Kidney glomerular epithelial cell (primary cell): ENCODE data around the gene KHSRP.

Experiments used
- DNase-seq: peaks from one replicate; lab custom pipeline; 2025; lab: John Stamatoyannopoulos, UW

The KHSRP gene

DNA sequence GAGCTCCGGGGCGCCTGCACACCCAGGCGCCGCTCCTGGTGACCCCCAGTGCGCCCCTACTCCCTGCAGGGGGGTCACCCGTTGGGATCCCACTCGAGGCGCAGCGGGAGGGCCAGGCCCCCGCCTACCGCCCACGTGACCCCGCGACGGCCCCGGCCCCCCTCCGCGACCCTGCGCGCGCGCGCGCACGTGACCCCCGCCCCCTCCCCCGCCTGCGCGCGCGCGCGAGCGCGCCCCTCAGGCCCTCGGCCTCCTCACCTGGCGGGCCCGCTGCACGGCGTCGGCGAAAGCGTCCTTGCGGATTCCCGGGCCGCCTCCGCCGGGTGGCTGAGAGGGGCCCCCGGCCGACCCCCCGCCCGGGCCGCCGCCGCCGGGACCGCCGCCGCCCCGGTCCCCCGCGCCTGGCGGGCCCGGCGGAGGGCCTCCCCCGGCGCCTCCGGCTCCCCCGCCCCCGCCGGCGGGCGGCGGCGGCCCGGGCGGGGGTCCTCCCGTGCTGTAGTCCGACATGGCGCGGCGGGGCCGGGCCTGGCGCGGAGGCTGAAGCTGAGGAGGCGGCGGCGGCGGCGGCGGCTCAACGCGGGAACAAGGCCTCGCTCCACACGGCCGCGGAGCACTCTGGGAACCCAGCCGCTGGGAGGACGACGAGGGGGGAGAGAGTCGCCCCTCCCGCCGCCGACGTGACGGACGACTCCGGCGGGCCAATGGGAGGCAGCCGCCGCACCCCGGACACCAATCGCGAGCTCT, at the start of gene KHSRP:
Gene KHSRP (minus strand): TSS at position 617 of the 744 bp plus-strand sequence. CDS start 110 bp downstream, at position 507.
- DNase-seq: no peak

DNA sequence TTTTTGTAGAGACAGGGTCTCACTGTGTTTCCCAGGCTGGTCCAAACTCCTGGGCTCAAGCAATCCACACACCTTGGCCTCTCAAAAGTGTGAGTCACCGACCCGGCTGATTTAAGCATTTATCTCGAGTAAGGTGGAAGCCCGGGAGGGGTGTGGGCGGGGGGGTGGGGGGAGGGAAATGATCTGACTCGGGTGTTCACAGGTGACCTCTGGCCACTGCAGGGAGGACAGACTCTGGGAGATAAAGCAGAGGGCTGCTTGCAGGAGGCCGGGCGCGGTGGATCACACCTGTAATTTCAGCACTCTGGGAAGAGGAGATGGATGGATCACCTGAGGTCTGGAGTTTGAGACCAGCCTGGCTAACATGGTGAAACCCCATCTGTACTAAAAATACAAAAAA, 49.0 kb upstream of the KHSRP start:
- DNase-seq: no peak

DNA sequence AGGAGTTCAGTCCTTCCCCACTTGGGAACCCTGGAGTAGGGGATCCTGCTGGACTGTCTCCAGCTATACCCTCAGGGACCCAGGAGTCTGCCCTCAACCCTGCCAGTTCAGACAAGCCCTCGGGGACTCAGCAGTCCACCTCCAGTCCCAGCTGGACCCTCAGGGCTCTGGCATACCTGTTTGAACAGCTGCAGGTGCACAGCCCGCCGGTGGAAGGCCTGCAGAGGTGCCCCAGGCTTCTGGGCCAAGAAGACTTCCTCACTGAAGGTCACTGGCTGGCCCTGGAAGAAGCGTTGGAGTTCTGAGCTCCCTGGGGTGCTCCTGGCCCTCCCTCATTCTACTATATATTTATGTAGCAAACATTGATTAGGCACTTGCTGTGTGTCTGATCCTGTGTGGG, 48.1 kb upstream of the KHSRP start:
- DNase-seq: no peak

GRCh38 chr19:6471076-6471475, 46.5 kb upstream of the KHSRP start:
- no peak for DNase-seq

DNA sequence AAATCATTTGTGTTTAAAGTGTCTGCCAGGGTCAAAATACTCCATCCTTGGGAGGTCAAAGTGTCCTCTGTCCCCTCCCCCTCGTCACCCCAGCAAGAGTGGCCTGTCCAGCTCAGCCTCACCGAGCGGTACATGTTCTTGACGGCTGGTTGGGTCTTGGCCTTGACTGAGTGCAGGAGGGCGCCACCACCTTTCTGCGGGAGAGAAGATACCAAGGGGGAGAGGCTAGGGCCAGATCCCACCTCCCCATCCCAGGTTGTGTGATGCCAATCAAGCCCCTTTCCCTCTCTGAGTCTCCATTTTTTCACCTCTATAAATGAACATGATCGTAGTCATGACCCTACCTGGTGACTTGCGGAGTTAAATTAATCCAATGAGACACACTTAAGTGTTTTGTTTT, 45.6 kb upstream of the KHSRP start:
- no peak for DNase-seq

DNA sequence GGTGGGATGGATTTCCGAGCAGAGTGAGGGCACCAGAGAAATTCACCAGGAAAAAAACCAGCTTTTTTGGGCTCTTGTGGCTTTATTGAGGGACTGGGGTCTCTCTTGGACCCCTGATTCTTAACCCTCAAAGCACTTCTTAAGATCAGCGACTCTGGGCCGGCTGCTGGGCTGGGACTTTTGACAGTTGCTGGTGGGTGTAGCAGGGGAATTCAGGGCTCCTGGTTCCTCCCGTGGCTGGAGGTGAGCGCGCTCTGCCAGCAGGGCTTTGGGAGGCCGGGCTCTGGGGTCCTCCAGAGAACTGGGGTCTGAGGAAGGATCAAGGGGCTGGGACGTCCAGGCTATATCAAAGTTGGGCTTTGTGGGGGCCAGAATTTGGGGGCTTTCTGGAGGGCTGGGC, 42.8 kb upstream of the KHSRP start:
- no peak for DNase-seq

DNA sequence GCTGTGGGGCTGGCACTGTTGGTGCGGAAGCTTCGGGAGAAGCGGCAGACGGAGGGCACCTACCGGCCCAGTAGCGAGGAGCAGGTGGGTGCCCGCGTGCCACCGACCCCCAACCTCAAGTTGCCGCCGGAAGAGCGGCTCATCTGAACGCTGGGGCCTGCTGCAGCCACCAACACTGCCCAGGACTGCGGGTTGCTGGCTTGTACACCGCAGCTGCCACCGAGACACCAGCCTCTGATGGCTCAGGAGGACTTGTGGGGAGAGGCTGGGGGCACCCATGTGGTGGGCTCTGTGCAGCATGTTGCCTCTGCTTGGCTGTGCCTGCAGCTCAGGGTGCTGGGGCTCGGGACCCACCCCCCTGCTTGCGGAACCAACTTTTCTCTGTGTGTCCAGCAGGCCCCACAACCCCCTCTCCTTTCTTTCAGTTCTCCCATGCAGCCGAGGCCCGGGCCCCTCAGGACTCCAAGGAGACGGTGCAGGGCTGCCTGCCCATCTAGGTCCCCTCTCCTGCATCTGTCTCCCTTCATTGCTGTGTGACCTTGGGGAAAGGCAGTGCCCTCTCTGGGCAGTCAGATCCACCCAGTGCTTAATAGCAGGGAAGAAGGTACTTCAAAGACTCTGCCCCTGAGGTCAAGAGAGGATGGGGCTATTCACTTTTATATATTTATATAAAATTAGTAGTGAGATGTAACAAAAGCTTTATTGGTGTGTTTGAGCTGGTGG, 42.1 kb upstream of the KHSRP start:
- DNase-seq: no peak

DNA sequence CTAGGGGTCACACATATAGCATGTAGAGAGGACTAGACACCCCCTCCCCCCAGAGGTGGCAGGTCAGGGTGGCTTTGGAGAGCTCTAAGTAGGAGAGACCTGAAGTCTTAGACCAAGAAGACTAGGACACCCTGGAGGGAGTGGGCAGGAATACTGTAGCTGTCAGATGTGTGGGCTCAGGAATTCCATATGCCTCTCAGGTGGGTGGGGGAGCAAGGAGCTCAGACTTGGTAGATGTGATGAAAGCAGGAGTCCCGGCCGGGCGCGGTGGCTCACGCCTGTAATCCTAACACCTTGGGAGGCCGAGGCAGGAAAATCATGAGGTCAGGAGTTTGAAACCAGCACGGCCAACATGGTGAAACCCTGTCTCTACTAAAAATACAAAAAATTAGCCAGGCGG, 41.1 kb upstream of the KHSRP start:
- no peak for DNase-seq

GRCh38 chr19:6465006-6465405, 40.4 kb upstream of the KHSRP start:
- DNase-seq: no peak

GRCh38 chr19:6464070-6464873, 39.7 kb upstream of the KHSRP start, which contains the start of gene CRB3:
CRB3 (plus strand) TSS chr19:6464271; CDS start chr19:6464702, 431 bp downstream.
- peak; percentile 39 for DNase-seq

GRCh38 chr19:6460099-6460884, 35.7 kb upstream of the KHSRP start:
- peak; percentile 98 for DNase-seq

GRCh38 chr19:6459262-6460098, 34.9 kb upstream of the KHSRP start, which contains the start of gene SLC25A23:
SLC25A23 (minus strand) TSS chr19:6459792; CDS start chr19:6459628, 164 bp downstream.
- DNase-seq: peak; percentile 15

- DNase-seq: peak; percentile 6
Measured at GRCh38 chr19:6458695-6459261, 34.2 kb upstream of the KHSRP start.

DNA sequence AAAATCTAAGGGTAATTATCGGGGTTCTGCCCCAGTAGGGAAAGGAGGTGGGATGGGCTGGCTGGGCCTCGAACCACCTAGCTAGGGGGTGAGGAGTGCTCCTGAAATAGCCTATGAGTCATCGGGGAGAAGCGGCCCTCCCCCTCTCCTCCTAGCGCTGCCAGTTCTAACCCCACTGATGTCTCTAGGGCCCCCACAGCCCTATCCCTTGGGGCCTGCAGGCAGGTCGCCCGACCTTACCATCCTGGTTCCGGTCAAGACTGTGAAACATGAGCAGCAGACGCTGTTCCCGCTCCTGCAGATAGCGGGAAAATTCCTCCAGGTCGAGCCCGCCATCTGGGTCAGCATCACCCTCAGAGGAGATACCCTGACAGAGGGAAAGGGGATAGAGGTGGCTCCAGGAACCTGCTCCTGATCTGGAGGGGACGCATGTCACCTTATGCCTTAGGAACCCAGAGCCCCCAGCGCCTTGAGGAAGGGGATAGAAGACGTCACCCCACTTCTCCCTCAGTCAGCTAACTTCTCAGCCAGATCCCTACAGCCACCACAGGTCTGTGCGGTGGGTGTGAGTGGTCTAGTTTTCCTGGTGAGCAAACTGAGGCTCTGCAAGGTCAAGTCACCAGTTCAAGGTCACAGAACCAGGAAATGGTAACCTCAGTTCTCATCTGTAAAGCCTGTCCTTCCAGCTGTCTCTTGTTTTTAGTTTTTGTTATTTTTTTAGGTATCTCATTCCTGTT, 33.5 kb upstream of the KHSRP start:
- no peak for DNase-seq

GRCh38 chr19:6455924-6456323, 31.3 kb upstream of the KHSRP start:
- DNase-seq: no peak

- no peak for DNase-seq
Measured at GRCh38 chr19:6453951-6454565, 29.4 kb upstream of the KHSRP start.

DNA sequence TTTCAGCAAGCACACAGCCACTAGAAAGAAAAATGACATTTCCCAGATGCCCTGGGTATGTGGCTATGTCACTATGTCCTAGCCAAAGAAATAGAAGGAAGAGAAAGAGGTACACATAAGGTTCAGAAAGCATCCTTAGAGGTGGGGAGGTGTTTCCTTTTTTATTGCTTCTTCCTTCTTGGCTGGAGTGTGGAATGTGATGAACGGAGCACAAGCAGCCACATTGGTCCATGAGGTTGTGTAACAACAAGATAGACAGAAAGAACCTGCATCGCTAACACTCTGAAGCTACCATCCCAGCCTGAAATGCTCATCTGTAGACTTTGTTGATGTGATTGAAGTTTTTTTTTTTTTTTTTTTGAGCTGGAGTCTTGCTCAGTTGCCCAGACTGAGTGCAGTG, 28.3 kb upstream of the KHSRP start:
- DNase-seq: no peak

DNA sequence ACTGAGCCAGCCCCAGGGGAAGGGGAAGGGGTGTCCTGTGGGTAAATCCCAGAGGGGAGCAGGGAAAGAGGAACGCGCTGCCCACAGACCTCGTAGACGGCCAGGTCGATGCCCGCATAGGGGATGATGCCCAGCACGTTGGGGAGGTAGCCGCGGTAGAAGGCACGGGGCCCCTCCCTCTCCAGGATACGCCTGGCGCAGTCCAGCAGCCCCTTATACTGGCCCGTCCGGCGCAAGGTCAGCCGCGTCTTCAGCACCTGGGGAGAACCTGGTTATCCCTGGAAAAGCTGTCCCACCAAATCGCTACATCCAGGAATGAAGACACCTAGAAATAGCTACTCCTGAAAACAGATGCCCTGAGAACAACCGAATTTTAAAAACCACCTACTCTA, 27.6 kb upstream of the KHSRP start:
- DNase-seq: no peak

GRCh38 chr19:6451583-6452222, 27.1 kb upstream of the KHSRP start:
- DNase-seq: no peak
